ENCODE data around the gene MAPKAPK3. TPM values are rescaled to one million over a fixed set of nuclear protein-coding genes. Genes with fewer than 3 reads are reported as not detected.

Gene MAPKAPK3
- total RNA-seq, 4 donors from 2014 or later = 21.3 to 37.8 (median 26.9) TPM

DNA sequence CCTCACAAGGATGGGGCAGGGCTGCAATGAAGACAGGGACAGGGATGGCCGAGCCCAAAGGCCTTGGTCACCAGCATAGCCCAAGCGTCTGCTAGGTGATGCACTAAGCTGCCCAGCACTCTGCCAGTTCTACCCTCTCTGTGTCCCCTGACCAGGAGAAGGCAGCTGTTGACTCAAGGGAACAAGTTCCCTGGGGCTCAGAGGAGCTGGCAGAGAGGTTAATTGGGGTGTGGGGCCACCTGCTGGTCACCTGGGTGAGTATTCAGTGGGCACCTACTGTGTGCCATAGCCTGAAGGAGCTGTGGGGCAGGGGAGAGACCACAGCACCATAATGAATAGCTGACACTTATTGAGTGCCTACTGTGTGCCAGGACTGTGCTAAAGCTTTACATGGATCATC, 35.8 kb downstream of the MAPKAPK3 start:
- H3K27me3 ChIP-seq = no peaks in the 10 kb centered on the region
- TF ChIP-seq EP300 (IDR thresholded peaks at IDR 0.05; ENCODE audit: low read depth) (no peak), POLR2AphosphoS5 (IDR thresholded peaks at IDR 0.05) (no peak), POLR2A (IDR thresholded peaks at IDR 0.05) (no peak), CTCF (IDR thresholded peaks at IDR 0.05) (peak; percentile 30 to 52 (median 43))
- H3K4me3 ChIP-seq = no peak overlapping the region
- H3K36me3 ChIP-seq = no peaks in the 10 kb centered on the region
- no peak overlapping the region for H3K27ac ChIP-seq
- intact Hi-C loops (cut with DNase I; ENCODE audit: low total_unique reads) = no loop called here
- no peaks in the 10 kb centered on the region for H3K9me3 ChIP-seq
- WGBS, 2 donors (ENCODE audit: low coverage in 1 of 2) = 54 to 100% methylated on average over 1 to 2 of the region's 2 CpGs
- H3K4me1 ChIP-seq = no peaks in the 10 kb centered on the region
- peak; percentile 34 for DNase-seq
- in situ Hi-C loops (cut with MboI; ENCODE audit: low pct_ligation_motif_present in 1 of 4, low pct_unique_long_range_greater_than_20kb in 1 of 4, low sequenced_read_pairs in 3 of 4) = no loop called here

GRCh38 chr3:50653937-50654595, 37.1 kb downstream of the MAPKAPK3 start:
- Histone ChIP-seq H3K27me3 (no peaks in the 10 kb centered on the region), H3K27ac (no peak overlapping the region), H3K36me3 (no peaks in the 10 kb centered on the region), H3K4me1 (no peaks in the 10 kb centered on the region), H3K4me3 (no peak overlapping the region), H3K9me3 (no peaks in the 10 kb centered on the region)
- TF ChIP-seq POLR2AphosphoS5 (IDR thresholded peaks at IDR 0.05) = no peak
- TF ChIP-seq POLR2A (IDR thresholded peaks at IDR 0.05) = no peak
- intact Hi-C loops (cut with DNase I; ENCODE audit: low total_unique reads) (no loop called here), in situ Hi-C loops (cut with MboI; ENCODE audit: low pct_ligation_motif_present in 1 of 4, low pct_unique_long_range_greater_than_20kb in 1 of 4, low sequenced_read_pairs in 3 of 4) (no loop called here)
- WGBS, 2 donors (ENCODE audit: low coverage in 1 of 2) = 70% methylated on average over 3 of the region's 3 CpGs; no CpG with 5 or more reads in 1 of the 2 donors
- DNase-seq = no peak

- TF ChIP-seq EP300 (IDR thresholded peaks at IDR 0.05; ENCODE audit: low read depth) (no peak), CTCF (IDR thresholded peaks at IDR 0.05) (no peak), POLR2A (IDR thresholded peaks at IDR 0.05) (no peak), POLR2AphosphoS5 (IDR thresholded peaks at IDR 0.05) (no peak)
These were observed 38.3 kb downstream of the MAPKAPK3 start for GRCh38 chr3:50655009-50655830.

DNA sequence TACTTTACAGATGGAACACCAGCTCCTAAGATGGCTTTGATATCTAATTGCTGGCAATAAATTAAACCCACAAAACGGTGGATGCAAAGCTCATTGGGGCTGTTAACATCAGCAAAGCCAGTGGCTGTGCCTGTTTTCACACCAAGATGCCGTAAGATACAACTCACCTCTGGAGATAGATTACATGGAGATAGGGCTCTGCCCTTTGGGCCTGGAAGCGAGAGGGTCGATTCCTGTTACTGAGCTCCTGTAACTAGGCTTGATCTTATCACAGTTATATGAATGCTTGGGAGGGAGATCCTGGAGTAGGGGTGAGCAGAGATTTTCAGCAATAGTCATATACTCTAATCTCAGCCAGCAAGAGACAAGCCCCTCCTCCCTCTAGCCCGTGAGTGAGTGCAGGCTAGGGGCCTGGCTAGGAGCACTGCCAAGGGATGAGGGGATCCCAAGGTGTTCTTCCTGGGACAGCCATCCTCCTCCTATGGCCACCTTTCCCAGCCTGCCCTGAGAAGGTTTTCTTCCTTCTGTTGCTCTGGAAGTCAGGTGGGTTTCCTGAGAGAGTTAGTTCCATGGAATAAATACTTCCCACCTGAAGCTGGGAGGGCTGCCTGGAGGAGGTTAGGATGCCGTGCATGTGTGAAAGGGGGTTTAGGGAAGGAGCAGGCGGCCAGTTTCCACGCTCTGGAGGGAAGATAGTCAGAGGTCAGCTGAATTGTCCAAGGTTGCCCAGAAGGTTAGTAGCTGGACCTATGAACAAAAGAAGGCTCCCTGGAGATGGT, 39.7 kb downstream of the MAPKAPK3 start:
- Histone ChIP-seq H3K9me3 (no peaks in the 10 kb centered on the region), H3K4me1 (no peaks in the 10 kb centered on the region), H3K27ac (no peak overlapping the region), H3K27me3 (no peaks in the 10 kb centered on the region), H3K36me3 (no peaks in the 10 kb centered on the region), H3K4me3 (no peak overlapping the region)
- intact Hi-C loops (cut with DNase I; ENCODE audit: low total_unique reads) = no loop called here
- no peak for DNase-seq
- TF ChIP-seq POLR2A (IDR thresholded peaks at IDR 0.05) (no peak), CTCF (IDR thresholded peaks at IDR 0.05) (no peak), EP300 (IDR thresholded peaks at IDR 0.05; ENCODE audit: low read depth) (no peak)
- 54% methylated on average over 8 of the region's 8 CpGs; no CpG with 5 or more reads in 1 of the 2 donors for WGBS, 2 donors (ENCODE audit: low coverage in 1 of 2)
- in situ Hi-C loops (cut with MboI; ENCODE audit: low pct_ligation_motif_present in 1 of 4, low pct_unique_long_range_greater_than_20kb in 1 of 4, low sequenced_read_pairs in 3 of 4) = no loop called here

More at GRCh38 chr3:50655009-50655830, 38.3 kb downstream of the MAPKAPK3 start:
- H3K4me1 ChIP-seq = no peaks in the 10 kb centered on the region
- no peak for DNase-seq
- no peaks in the 10 kb centered on the region for H3K36me3 ChIP-seq
- H3K9me3 ChIP-seq = no peaks in the 10 kb centered on the region
- H3K27ac ChIP-seq = no peak overlapping the region
- H3K27me3 ChIP-seq = no peaks in the 10 kb centered on the region
- intact Hi-C loops (cut with DNase I; ENCODE audit: low total_unique reads) (no loop called here), in situ Hi-C loops (cut with MboI; ENCODE audit: low pct_ligation_motif_present in 1 of 4, low pct_unique_long_range_greater_than_20kb in 1 of 4, low sequenced_read_pairs in 3 of 4) (no loop called here)
- WGBS, 2 donors (ENCODE audit: low coverage in 1 of 2) = 73% methylated on average over 2 of the region's 3 CpGs; no CpG with 5 or more reads in 1 of the 2 donors
- H3K4me3 ChIP-seq = no peak overlapping the region
